PC-9 (cell line): ENCODE results near the gene IFT81. TPM values are rescaled to one million over a fixed set of nuclear protein-coding genes. Genes with fewer than 3 reads are reported as not detected.

Source experiments
- BruUV-seq: library from RNA; stranded (reverse); fragments of 400-500 nt; replicated peaks from 2 replicates; lab custom pipeline; 2021; lab: Mats Ljungman, UMichigan
- CTCF ChIA-PET: fragments of 300-600 bp; sonication (Branson Sonifier 250); formaldehyde crosslinking; loops from one replicate; lab custom pipeline; 2022; ENCODE audit warnings: antibody characterized with exemption; lab: Charles Lee
- POLR2A ChIA-PET: fragments of 300-600 bp; sonication (Branson Sonifier 250); formaldehyde crosslinking; loops from one replicate; lab custom pipeline; 2022; ENCODE audit warnings: antibody characterized with exemption; ENCODE audit not compliant: unreplicated experiment; lab: Charles Lee
- DNase-seq, 2 experiments: peaks; one replicate each; pipeline versions ENCODE4 v3.0.0 to v3.0.0-alpha.2; 2015 to 2022; ENCODE audit warnings: mixed read lengths in 1 of 2
- H2AFZ ChIP-seq: fragments of 200-600 bp; sonication (generic); 2 replicates; pipeline ENCODE4 v1.8.1; 2017; ENCODE audit warnings: antibody characterized with exemption
- H3F3A ChIP-seq: fragments of 200-600 bp; sonication (generic); 2 replicates; pipeline ENCODE4 v1.8.1; 2017; ENCODE audit warnings: antibody characterized with exemption, mild to moderate bottlenecking, low read depth; ENCODE audit not compliant: insufficient read depth
- H3K27ac ChIP-seq: fragments of 200-600 bp; sonication (generic); 2 replicates; pipeline ENCODE4 v1.6.1; 2016; ENCODE audit warnings: mixed run types
- H3K27me3 ChIP-seq: fragments of 200-600 bp; sonication (generic); 2 replicates; pipeline ENCODE4 v1.6.1; 2016; ENCODE audit warnings: low read depth, mixed run types; ENCODE audit not compliant: insufficient read depth
- H3K36me3 ChIP-seq: fragments of 200-600 bp; sonication (generic); 2 replicates; pipeline ENCODE4 v1.6.1; 2016; ENCODE audit warnings: low read depth, mixed run types
- H3K4me1 ChIP-seq: fragments of 200-600 bp; sonication (generic); replicated peaks from 2 replicates; pipeline ENCODE4 v1.6.1; 2016; ENCODE audit warnings: mixed run types; ENCODE audit not compliant: insufficient read depth
- H3K4me2 ChIP-seq: fragments of 200-600 bp; sonication (generic); 2 replicates; pipeline ENCODE4 v1.6.1; 2017; ENCODE audit warnings: mixed run types
- H3K4me3 ChIP-seq: fragments of 200-600 bp; sonication (generic); 2 replicates; pipeline ENCODE4 v1.6.1; 2016; ENCODE audit warnings: mixed run types
- H3K79me2 ChIP-seq: fragments of 200-600 bp; sonication (generic); 2 replicates; pipeline ENCODE4 v1.6.1; 2017; ENCODE audit warnings: low read depth, mixed run types
- H3K9me2 ChIP-seq: fragments of 200-600 bp; sonication (generic); 2 replicates; pipeline ENCODE4 v1.8.1; 2017; ENCODE audit warnings: mild to moderate bottlenecking; ENCODE audit not compliant: insufficient read depth
- H3K9me3 ChIP-seq: fragments of 200-600 bp; sonication (generic); 2 replicates; pipeline ENCODE4 v1.8.1; 2016; ENCODE audit warnings: low read depth; ENCODE audit not compliant: insufficient read depth
- H4K20me1 ChIP-seq: fragments of 200-600 bp; sonication (generic); 2 replicates; pipeline ENCODE4 v1.8.1; 2017; ENCODE audit not compliant: insufficient read depth
- EZH2 ChIP-seq: fragments of 200-600 bp; sonication (generic); IDR thresholded peaks from 2 replicates; pipeline ENCODE4 v1.8.0; 2017; ENCODE audit warnings: antibody characterized with exemption, low read depth
- intact Hi-C: fragments of 100-400 bp; cut with micrococcal nuclease; formaldehyde crosslinking; loops from one replicate; pipeline ENCODE4 v1.10.0; 2022; ENCODE audit not compliant: unreplicated experiment
- total RNA-seq: library from RNA; stranded (reverse); gene quantifications from 2 replicates; pipeline ENCODE4 v1.2.3, GENCODE V29; 2021
- TF ChIP-seq, protein P1 (sequence below): fragments of 200-600 bp; sonication (generic); conservative IDR thresholded peaks from 2 replicates; pipeline ENCODE4 v1.6.1; 2017; ENCODE audit warnings: mixed run types, antibody characterized with exemption, mild to moderate bottlenecking, moderate library complexity

The IFT81 gene
- total RNA-seq, 1 experiment from 2014 or later, result 19.3 TPM

DNA sequence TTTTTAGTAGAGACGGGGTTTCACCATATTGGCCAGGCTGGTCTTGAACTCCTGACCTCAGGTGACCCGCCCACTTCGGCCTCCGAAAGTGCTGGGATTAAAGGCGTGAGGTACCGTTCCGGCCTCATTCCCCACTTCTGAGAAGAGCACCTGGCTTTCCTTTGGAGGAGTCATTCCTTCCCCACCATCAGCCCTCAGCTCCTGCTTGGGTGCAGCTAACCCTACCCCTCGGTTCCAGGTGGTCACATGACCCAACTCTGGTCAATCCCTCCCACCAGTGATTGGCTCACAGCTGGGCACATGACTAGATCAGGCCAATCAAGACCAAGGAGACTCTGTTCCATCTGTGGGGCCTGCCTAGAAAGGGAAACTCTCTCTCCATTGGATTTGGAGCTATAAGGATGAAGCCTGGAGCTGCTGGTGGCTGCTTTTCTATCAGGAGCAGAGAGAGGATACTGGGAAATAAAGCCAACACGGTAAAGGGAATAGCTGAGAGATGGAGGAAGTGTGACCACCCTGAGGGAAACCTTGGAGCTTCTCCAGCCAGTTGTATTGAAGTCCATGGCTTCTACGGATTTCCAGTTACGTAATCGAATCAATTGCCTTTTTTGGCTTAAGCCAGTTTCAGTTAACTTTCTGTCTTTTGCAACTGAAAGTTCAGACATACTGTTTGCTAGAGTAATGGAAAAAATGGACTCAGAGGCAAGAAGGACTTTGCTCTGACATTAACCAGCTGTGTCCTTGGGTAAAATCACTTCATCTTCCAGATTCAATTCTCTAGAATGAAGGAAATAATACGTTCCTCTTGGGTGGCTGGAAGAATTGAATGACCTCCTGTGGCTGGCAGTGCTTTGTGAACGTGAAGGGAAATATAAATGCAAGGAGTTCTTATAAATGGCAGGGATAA is 19.7 kb upstream of the IFT81 start:
- Histone ChIP-seq H3K79me2 (no peaks in the 10 kb centered on the region), H3K27ac (no peak overlapping the region), H3K4me3 (no peak overlapping the region), H2AFZ (no peak overlapping the region; the same call in 1 of the 2 replicates), H3K9me3 (no peaks in the 10 kb centered on the region), H3K9me2 (no peaks in the 10 kb centered on the region), H3K36me3 (no peaks in the 10 kb centered on the region), H3K4me2 (no peak overlapping the region), H3F3A (0 out of 2 replicates have a peak, but pooled peaks cover 4% of the 10 kb centered on the region), H3K4me1 (0 out of 2 replicates have a peak, but pooled peaks cover 3% of the 10 kb centered on the region), H3K27me3 (no peaks in the 10 kb centered on the region), H4K20me1 (no peaks in the 10 kb centered on the region)
- TF ChIP-seq, protein P1, sequence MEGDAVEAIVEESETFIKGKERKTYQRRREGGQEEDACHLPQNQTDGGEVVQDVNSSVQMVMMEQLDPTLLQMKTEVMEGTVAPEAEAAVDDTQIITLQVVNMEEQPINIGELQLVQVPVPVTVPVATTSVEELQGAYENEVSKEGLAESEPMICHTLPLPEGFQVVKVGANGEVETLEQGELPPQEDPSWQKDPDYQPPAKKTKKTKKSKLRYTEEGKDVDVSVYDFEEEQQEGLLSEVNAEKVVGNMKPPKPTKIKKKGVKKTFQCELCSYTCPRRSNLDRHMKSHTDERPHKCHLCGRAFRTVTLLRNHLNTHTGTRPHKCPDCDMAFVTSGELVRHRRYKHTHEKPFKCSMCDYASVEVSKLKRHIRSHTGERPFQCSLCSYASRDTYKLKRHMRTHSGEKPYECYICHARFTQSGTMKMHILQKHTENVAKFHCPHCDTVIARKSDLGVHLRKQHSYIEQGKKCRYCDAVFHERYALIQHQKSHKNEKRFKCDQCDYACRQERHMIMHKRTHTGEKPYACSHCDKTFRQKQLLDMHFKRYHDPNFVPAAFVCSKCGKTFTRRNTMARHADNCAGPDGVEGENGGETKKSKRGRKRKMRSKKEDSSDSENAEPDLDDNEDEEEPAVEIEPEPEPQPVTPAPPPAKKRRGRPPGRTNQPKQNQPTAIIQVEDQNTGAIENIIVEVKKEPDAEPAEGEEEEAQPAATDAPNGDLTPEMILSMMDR, result no peak
- no peak for TF ChIP-seq EZH2
- DNase-seq, result no peak
- POLR2A ChIA-PET, result interaction anchor here (0.6 kb wide), 1 partner anchor 427 kb away, joined by 3 read pairs; no protein-coding TSS in a partner anchor
- CTCF ChIA-PET, result interaction anchor here (0.7 kb wide), 1 partner anchor 15 kb away, joined by 5 read pairs; no protein-coding TSS in a partner anchor
- BruUV-seq, result no TSS peak
- intact Hi-C loops, result loop anchor here (5.0 kb wide), 2 partner anchors 67 to 783 kb away; no protein-coding TSS in a partner anchor

DNA sequence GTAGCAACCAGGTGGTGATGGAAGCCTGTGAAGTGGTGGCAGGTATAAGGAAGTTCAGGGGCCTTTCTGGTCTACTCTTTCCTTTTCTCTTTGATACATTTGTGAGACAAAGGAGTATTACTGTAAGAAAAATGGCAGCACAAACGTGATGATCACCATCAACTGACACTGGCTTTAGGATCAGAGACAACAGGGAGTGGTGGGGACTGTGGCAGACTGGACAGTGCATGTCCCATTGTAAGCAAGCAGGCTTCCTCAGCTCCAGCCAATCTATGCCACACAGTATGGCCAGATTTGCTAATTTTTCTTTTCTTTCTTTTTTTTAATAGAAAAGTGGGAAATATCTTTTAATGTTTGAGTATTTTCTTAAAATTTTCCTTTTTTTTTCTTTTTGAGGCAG is 19.0 kb upstream of the IFT81 start:
- ChIA-PET CTCF (no interaction called here), POLR2A (interaction anchor here (0.6 kb wide), 1 partner anchor 427 kb away, joined by 3 read pairs; no protein-coding TSS in a partner anchor)
- H3K9me2 ChIP-seq, result no peaks in the 10 kb centered on the region
- H4K20me1 ChIP-seq, result no peaks in the 10 kb centered on the region
- H3K4me2 ChIP-seq, result no peak overlapping the region
- no peaks in the 10 kb centered on the region for H3K79me2 ChIP-seq
- no peak overlapping the region for H3K27ac ChIP-seq
- H3K27me3 ChIP-seq, result no peaks in the 10 kb centered on the region
- no peak for DNase-seq
- intact Hi-C loops, result no loop called here
- 0 out of 2 replicates have a peak, but pooled peaks cover 4% of the 10 kb centered on the region for H3F3A ChIP-seq
- H3K36me3 ChIP-seq, result no peaks in the 10 kb centered on the region
- no peaks in the 10 kb centered on the region for H3K9me3 ChIP-seq
- H2AFZ ChIP-seq, result no peak overlapping the region; the same call in 1 of the 2 replicates
- no TSS peak for BruUV-seq
- TF ChIP-seq, protein P1, result no peak
- no peak for TF ChIP-seq EZH2
- H3K4me1 ChIP-seq, result 0 out of 2 replicates have a peak, but pooled peaks cover 3% of the 10 kb centered on the region
- H3K4me3 ChIP-seq, result no peak overlapping the region

DNA sequence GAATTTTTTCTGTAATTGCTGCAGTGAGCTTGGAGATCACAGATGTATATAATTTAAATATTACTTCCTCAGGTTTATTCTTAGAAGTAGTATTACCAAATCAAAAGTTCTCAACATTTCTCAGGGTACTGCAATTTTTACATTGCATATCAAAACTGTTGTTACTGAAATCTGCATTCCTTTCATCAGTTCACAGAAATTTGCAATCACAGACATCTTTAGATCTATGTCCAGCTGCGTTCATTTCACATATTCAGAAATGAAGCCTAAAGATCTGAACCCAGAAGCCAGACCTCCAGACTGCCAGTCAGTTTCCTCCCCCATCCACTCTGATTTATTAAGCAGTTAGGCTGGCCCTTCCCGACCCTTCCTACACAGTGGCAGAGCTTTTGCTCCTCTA is 18.2 kb upstream of the IFT81 start:
- Histone ChIP-seq H3K4me2 (no peak overlapping the region), H3K36me3 (no peaks in the 10 kb centered on the region), H3F3A (no peaks in the 10 kb centered on the region), H3K9me2 (no peaks in the 10 kb centered on the region), H3K27ac (no peak overlapping the region), H3K27me3 (no peaks in the 10 kb centered on the region), H3K4me3 (no peak overlapping the region), H3K9me3 (no peaks in the 10 kb centered on the region), H2AFZ (no peak overlapping the region), H3K79me2 (no peaks in the 10 kb centered on the region), H4K20me1 (no peaks in the 10 kb centered on the region), H3K4me1 (0 out of 2 replicates have a peak, but pooled peaks cover 3% of the 10 kb centered on the region)
- CTCF ChIA-PET, result no interaction called here
- POLR2A ChIA-PET, result no interaction called here
- BruUV-seq, result no TSS peak
- intact Hi-C loops, result no loop called here
- TF ChIP-seq, protein P1, result no peak
- no peak for TF ChIP-seq EZH2
- no peak for DNase-seq
